Measurements from ENCODE around the gene CREB3L2. TPM values are rescaled to one million over a fixed set of nuclear protein-coding genes. Genes with fewer than 3 reads are reported as not detected.

The CREB3L2 gene
- total and polyA plus RNA-seq, 5 experiments from 2014 or later = 5.2 to 12.8 (median 9.0) TPM

- POLR2A ChIA-PET = interaction anchor here (0.6 kb wide), 1 partner anchor 29 kb away, joined by 4 read pairs; no protein-coding TSS in a partner anchor
- ATAC-seq (no peak), DNase-seq (no peak)
- Mint-ChIP-seq H3K27me3 (peaks cover 0 to 5% (median 2%) of the 10 kb centered on the region in 5 donors), H3K9me3 (no peaks in the 10 kb centered on the region), H3K4me1 (peaks cover 3 to 11% (median 7%) of the 10 kb centered on the region in 4 donors), H3K27ac (no peak overlapping the region), H3K36me3 (no peaks in the 10 kb centered on the region), H3K4me3 (no peak overlapping the region)
Measured at GRCh38 chr7:138008019-138008587, 6.2 kb upstream of the CREB3L2 start.

- Mint-ChIP-seq H3K27ac (peak overlapping the region in 1 of 10 donors; percentile 47), H3K4me1 (peaks cover 8 to 24% (median 17%) of the 10 kb centered on the region in 4 donors), H3K4me3 (no peak overlapping the region), H3K9me3 (no peaks in the 10 kb centered on the region), H3K36me3 (no peaks in the 10 kb centered on the region), H3K27me3 (peaks cover 0 to 5% (median 2%) of the 10 kb centered on the region in 5 donors)
- ATAC-seq (no peak), DNase-seq (no peak)
- POLR2A ChIA-PET = no interaction called here
Measured at GRCh38 chr7:138006106-138006505, 4.2 kb upstream of the CREB3L2 start.

DNA sequence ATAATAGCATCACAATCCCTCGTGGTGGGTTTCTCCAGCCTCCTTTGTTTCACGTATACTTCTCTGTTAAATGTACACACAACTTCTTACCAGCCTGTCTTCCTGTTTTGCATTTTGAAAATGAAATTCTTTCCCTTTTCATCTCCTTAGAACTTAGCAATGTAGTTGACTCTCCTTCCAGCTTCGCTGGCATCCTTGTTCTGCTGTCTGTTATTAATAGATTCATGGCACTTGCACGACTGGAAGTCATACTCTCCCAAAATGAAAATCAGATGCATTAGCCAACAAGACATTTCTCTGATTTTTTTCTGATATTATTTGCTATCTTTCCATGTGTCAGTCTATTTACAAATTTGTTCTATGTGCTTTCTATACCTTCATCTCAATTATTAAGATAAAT, 3.0 kb upstream of the CREB3L2 start:
- Mint-ChIP-seq H3K4me1 (peaks cover 12 to 35% (median 26%) of the 10 kb centered on the region in 4 donors), H3K4me3 (no peak overlapping the region), H3K36me3 (no peaks in the 10 kb centered on the region), H3K9me3 (no peaks in the 10 kb centered on the region), H3K27me3 (peaks cover 0 to 5% (median 2%) of the 10 kb centered on the region in 5 donors), H3K27ac (peak overlapping the region in 2 of 10 donors; percentile 34 to 61)
- DNase-seq (no peak), ATAC-seq (no peak)
- POLR2A ChIA-PET = interaction anchor here (0.5 kb wide), 1 partner anchor 713 kb away, joined by 3 read pairs; no protein-coding TSS in a partner anchor

GRCh38 chr7:138004046-138004445, 2.2 kb upstream of the CREB3L2 start:
- Mint-ChIP-seq H3K27ac (peak overlapping the region in 3 of 10 donors; percentile 16 to 56 (median 34)), H3K4me1 (peaks cover 17 to 44% (median 34%) of the 10 kb centered on the region in 4 donors), H3K36me3 (no peaks in the 10 kb centered on the region), H3K4me3 (no peak overlapping the region), H3K9me3 (no peaks in the 10 kb centered on the region), H3K27me3 (no peaks in the 10 kb centered on the region)
- POLR2A ChIA-PET = no interaction called here
- no peak for DNase-seq
- no peak for ATAC-seq

- Mint-ChIP-seq H3K9me3 (no peaks in the 10 kb centered on the region), H3K36me3 (no peaks in the 10 kb centered on the region), H3K4me3 (peak overlapping the region in 8 of 10 donors; percentile 60 to 96 (median 94)), H3K4me1 (peaks cover 17 to 44% (median 34%) of the 10 kb centered on the region in 4 donors), H3K27ac (peak overlapping the region; percentile 1 to 96 (median 84)), H3K27me3 (no peaks in the 10 kb centered on the region)
- POLR2A ChIA-PET = interaction anchor here (1.0 to 3.5 kb wide), 2 partner anchors 68 to 98 kb away, joined by 3 to 11 read pairs; no protein-coding TSS in a partner anchor
- ATAC-seq (no peak), DNase-seq (no peak)
Measured at GRCh38 chr7:138002828-138003189, 923 bp upstream of the CREB3L2 start.

GRCh38 chr7:138002096-138002827, 376 bp upstream of the CREB3L2 start:
- Mint-ChIP-seq H3K27me3 (no peaks in the 10 kb centered on the region), H3K27ac (peak overlapping the region; percentile 63 to 96 (median 92)), H3K4me3 (peak overlapping the region; percentile 89 to 96 (median 94)), H3K36me3 (no peaks in the 10 kb centered on the region), H3K4me1 (peaks cover 17 to 44% (median 34%) of the 10 kb centered on the region in 4 donors), H3K9me3 (no peaks in the 10 kb centered on the region)
- ATAC-seq = peak; percentile 90 to 93
- DNase-seq = peak; percentile 89 to 100 (median 98)
- POLR2A ChIA-PET = interaction anchor here (1.0 to 3.5 kb wide), 3 partner anchors 67 to 102 kb away, joined by 3 to 11 read pairs (median 5); no protein-coding TSS in a partner anchor

DNA sequence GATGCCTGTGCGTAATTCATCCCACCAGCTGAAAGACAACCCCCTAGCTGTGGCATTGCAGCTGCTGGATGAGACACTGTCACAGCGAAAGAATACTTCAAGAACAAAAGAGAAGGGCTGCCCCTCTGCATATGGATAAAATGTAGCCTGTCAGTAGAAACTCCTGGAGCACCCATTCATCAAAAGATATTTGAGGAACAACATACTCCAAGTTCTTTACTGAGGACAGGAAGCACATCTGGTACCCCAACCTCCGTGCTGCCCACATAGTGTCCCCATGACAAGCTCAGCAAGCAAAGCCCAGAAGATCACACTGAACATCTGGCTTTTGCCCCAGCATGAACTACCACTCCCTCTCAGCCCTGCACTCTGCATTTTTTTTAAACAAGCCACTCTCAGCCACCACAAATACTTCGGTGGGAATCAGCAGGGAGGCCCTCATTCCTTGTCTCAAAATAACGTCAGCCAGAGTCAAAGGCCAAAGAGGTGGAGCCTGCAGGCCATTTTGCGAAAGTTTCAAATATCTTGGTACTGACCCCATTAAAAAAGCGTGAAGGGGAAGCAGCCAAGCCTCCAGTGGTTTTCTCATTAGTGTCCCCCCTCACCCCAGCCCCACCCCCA, 1.7 kb downstream of the CREB3L2 start:
- peaks cover 25 to 61% (median 48%) of the 10 kb centered on the region in 4 donors for H3K4me1 Mint-ChIP-seq
- no peaks in the 10 kb centered on the region for H3K9me3 Mint-ChIP-seq
- H3K27ac Mint-ChIP-seq = peak overlapping the region in 8 of 10 donors; percentile 26 to 94 (median 54)
- POLR2A ChIA-PET = interaction anchor here (0.7 to 3.5 kb wide), 3 partner anchors 65 to 1094 kb away, joined by 3 to 11 read pairs (median 3); no protein-coding TSS in a partner anchor
- ATAC-seq (no peak), DNase-seq (no peak)
- no peaks in the 10 kb centered on the region for H3K36me3 Mint-ChIP-seq
- H3K4me3 Mint-ChIP-seq = peak overlapping the region; percentile 89 to 96 (median 94)
- H3K27me3 Mint-ChIP-seq = no peaks in the 10 kb centered on the region

DNA sequence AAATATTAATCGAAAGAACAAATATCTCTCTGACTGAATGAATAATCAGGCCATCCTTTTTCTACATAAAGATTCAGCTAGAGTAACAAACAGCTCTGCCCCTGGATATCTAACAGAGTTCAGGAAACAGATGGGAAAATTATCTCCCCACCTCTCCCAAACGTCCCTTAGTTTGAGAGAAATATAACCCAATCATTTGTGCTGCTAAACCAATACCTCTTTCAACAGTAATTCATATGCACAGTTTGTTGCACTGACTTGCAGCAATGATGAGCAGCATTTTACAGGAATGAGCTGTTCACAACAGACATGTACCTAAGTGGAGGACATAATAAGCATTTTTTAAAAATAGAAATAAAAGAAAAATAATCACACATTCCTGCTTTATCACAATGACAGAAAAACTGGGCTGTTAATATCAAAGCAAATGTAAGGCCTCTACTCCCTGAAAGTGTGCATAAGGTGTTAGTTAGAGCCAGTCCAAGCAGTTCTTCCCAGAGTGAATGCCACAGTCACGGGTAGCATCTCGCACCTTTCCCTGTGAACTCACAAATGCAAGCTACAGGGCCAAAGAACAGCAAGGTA, 2.3 kb downstream of the CREB3L2 start:
- no peaks in the 10 kb centered on the region for H3K36me3 Mint-ChIP-seq
- POLR2A ChIA-PET = interaction anchor here (0.6 to 0.8 kb wide), 4 partner anchors 11 to 1431 kb away, joined by 3 to 5 read pairs (median 3); no protein-coding TSS in a partner anchor
- H3K4me3 Mint-ChIP-seq = peak overlapping the region in 9 of 10 donors; percentile 89 to 96 (median 94)
- ATAC-seq = no peak
- no peak for DNase-seq
- H3K9me3 Mint-ChIP-seq = no peaks in the 10 kb centered on the region
- H3K27ac Mint-ChIP-seq = peak overlapping the region in 3 of 10 donors; percentile 36 to 61 (median 40)
- H3K4me1 Mint-ChIP-seq = peaks cover 25 to 56% (median 47%) of the 10 kb centered on the region in 4 donors
- H3K27me3 Mint-ChIP-seq = no peaks in the 10 kb centered on the region

- POLR2A ChIA-PET = no interaction called here
- no peak overlapping the region for H3K4me3 Mint-ChIP-seq
- ATAC-seq (no peak), DNase-seq (no peak)
- H3K27me3 Mint-ChIP-seq = no peaks in the 10 kb centered on the region
- no peak overlapping the region for H3K27ac Mint-ChIP-seq
- H3K4me1 Mint-ChIP-seq = peaks cover 29 to 64% (median 49%) of the 10 kb centered on the region in 4 donors
- H3K36me3 Mint-ChIP-seq = no peaks in the 10 kb centered on the region
- H3K9me3 Mint-ChIP-seq = no peaks in the 10 kb centered on the region
Measured at GRCh38 chr7:137998250-137998649, 3.6 kb downstream of the CREB3L2 start.

DNA sequence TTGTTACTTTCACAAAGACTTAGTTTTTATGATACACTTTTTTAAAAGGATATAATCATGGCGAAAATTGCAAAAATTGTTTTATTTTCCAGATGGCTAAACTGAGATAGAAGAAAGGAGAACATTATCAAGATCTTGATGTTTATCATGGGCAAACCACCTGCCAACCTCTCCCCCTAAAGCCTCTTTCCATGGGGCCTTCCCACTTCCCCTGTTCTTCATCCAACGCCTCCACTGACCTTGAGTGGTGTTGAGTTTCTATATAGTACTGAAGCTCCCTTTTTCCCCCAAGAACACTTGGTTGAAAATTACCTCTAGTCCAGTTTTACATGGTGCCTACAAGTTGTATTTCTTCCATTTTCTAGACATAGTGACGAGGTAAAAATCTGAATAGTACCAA, 5.0 kb downstream of the CREB3L2 start:
- DNase-seq (no peak), ATAC-seq (no peak)
- Mint-ChIP-seq H3K36me3 (peaks cover 0 to 7% (median 0%) of the 10 kb centered on the region in 3 donors), H3K4me3 (no peak overlapping the region), H3K27ac (peak overlapping the region in 2 of 10 donors; percentile 8 to 23), H3K9me3 (no peaks in the 10 kb centered on the region), H3K4me1 (peaks cover 32 to 70% (median 56%) of the 10 kb centered on the region in 4 donors), H3K27me3 (no peaks in the 10 kb centered on the region)
- POLR2A ChIA-PET = interaction anchor here (0.9 kb wide), 1 partner anchor 15 kb away, joined by 3 read pairs; no protein-coding TSS in a partner anchor

DNA sequence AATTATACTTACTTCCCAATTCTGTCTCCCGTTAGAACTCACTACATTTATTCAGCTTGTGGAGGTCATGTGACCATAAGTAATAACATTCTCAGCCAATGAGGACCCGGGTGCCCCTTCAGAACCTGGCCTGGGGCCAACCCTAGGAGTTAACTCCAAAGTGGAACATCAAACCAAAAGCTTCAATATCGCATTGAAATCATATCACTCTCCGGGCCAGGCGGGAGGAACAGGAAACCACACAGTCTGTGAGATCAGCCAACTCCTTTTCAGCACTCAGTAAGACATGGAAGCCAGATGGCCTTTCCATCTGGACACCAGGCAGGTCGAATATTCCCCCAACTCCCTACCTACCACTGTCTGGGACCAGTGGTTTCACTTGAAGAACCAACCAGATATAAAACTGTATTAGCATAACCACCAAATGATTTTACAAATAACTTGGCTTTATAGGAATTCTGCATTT, 5.5 kb downstream of the CREB3L2 start:
- Mint-ChIP-seq H3K36me3 (peaks cover 0 to 7% (median 0%) of the 10 kb centered on the region in 3 donors), H3K27ac (peak overlapping the region in 3 of 10 donors; percentile 8 to 22 (median 11)), H3K27me3 (no peaks in the 10 kb centered on the region), H3K9me3 (no peaks in the 10 kb centered on the region), H3K4me1 (peaks cover 32 to 68% (median 57%) of the 10 kb centered on the region in 4 donors), H3K4me3 (peak overlapping the region in 2 of 10 donors; percentile 12 to 38)
- POLR2A ChIA-PET = interaction anchor here (0.9 kb wide), 1 partner anchor 15 kb away, joined by 3 read pairs; no protein-coding TSS in a partner anchor
- ATAC-seq (no peak), DNase-seq (no peak)

- DNase-seq (no peak), ATAC-seq (no peak)
- Mint-ChIP-seq H3K36me3 (peaks cover 0 to 7% (median 0%) of the 10 kb centered on the region in 3 donors), H3K27ac (peak overlapping the region in 1 of 10 donors; percentile 23), H3K4me3 (peak overlapping the region in 1 of 10 donors; percentile 20), H3K9me3 (no peaks in the 10 kb centered on the region), H3K27me3 (no peaks in the 10 kb centered on the region), H3K4me1 (peaks cover 23 to 50% (median 37%) of the 10 kb centered on the region in 4 donors)
- POLR2A ChIA-PET = no interaction called here
Measured at GRCh38 chr7:137994216-137994615, 7.7 kb downstream of the CREB3L2 start.

Measured in naive thymus-derived CD8-positive, alpha-beta T cell (primary cell).